ENCODE results near the gene DGKD.

Gene DGKD

GRCh38 chr2:233384015-233384414 lies 29.7 kb downstream of the DGKD start:
- no peak overlapping the region for H3K27ac ChIP-seq
- H3K79me2 ChIP-seq (ENCODE audit: insufficient read depth, low read depth): peaks cover 5% of the 10 kb centered on the region; the same call in 1 of the 2 replicates
- no peaks in the 10 kb centered on the region for H3K27me3 ChIP-seq (ENCODE audit: insufficient read depth, low read depth)
- H3K4me1 ChIP-seq (ENCODE audit: low read depth, poor library complexity, severe bottlenecking): no peaks in the 10 kb centered on the region
- TF ChIP-seq CTCF (conservative IDR thresholded peaks at IDR 0.05; ENCODE audit: low read depth, low read length): no peak
- H2AFZ ChIP-seq (ENCODE audit: low read depth): no peak overlapping the region
- no peaks in the 10 kb centered on the region for H3K36me3 ChIP-seq (ENCODE audit: insufficient read depth)
- no peak overlapping the region for H3K4me3 ChIP-seq (IDR thresholded peaks at IDR 0.05; ENCODE audit: insufficient read depth, low read depth, low read length)
- H4K20me1 ChIP-seq (ENCODE audit: insufficient read depth): no peaks in the 10 kb centered on the region
- H3K9ac ChIP-seq: no peak overlapping the region
- no peak overlapping the region for H3K4me2 ChIP-seq

DNA sequence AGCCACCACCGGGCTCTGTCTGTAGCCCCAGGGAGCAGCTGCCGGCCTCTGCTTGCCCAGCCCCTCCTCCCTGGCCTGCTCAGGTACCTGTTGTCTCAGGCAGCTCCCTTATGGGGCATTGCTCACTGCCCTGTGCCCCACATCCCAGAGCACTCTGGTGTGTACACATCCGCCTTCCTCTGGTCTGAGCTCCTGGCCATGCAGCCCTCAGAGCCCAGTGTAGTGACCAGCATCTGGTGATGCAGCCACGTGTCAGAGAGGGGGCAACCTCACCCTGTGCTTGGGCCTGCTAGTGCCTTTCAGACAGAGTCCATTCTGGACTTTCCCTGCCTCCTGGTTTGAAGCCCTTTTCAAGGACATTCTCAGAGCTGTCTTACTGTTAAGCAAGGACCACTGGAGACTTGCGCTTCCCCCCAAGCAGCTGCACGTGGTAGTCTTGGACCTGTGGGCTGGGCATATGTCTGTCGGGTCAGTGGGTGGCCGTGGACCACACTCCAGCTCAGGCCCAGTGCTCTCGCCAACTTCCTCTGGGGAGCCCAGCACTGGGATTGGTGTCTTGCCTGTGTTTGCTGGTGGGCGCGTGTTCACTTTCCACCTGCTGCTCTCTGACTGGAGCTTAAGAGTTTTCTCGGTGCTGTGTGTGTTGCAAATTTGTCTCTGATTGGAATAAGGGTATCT lies 30.7 kb downstream of the DGKD start:
- Histone ChIP-seq H3K4me1 (ENCODE audit: low read depth, poor library complexity, severe bottlenecking) (no peaks in the 10 kb centered on the region), H3K79me2 (ENCODE audit: insufficient read depth, low read depth) (peaks cover 5% of the 10 kb centered on the region; the same call in 1 of the 2 replicates), H2AFZ (ENCODE audit: low read depth) (no peak overlapping the region), H3K4me3 (IDR thresholded peaks at IDR 0.05; ENCODE audit: insufficient read depth, low read depth, low read length) (no peak overlapping the region), H3K9ac (no peak overlapping the region), H4K20me1 (ENCODE audit: insufficient read depth) (no peaks in the 10 kb centered on the region), H3K27ac (no peak overlapping the region), H3K4me2 (no peak overlapping the region), H3K36me3 (ENCODE audit: insufficient read depth) (no peaks in the 10 kb centered on the region), H3K27me3 (ENCODE audit: insufficient read depth, low read depth) (no peaks in the 10 kb centered on the region)
- no peak for TF ChIP-seq CTCF (conservative IDR thresholded peaks at IDR 0.05; ENCODE audit: low read depth, low read length)

- H3K4me2 ChIP-seq: no peak overlapping the region
- no peaks in the 10 kb centered on the region for H4K20me1 ChIP-seq (ENCODE audit: insufficient read depth)
- H3K4me1 ChIP-seq (ENCODE audit: low read depth, poor library complexity, severe bottlenecking): no peaks in the 10 kb centered on the region
- no peak overlapping the region for H3K4me3 ChIP-seq (IDR thresholded peaks at IDR 0.05; ENCODE audit: insufficient read depth, low read depth, low read length)
- no peak overlapping the region for H3K9ac ChIP-seq
- no peaks in the 10 kb centered on the region for H3K36me3 ChIP-seq (ENCODE audit: insufficient read depth)
- H2AFZ ChIP-seq (ENCODE audit: low read depth): no peak overlapping the region
- no peaks in the 10 kb centered on the region for H3K27me3 ChIP-seq (ENCODE audit: insufficient read depth, low read depth)
- H3K27ac ChIP-seq: no peak overlapping the region
- peaks cover 5% of the 10 kb centered on the region; the same call in 1 of the 2 replicates for H3K79me2 ChIP-seq (ENCODE audit: insufficient read depth, low read depth)
- TF ChIP-seq CTCF (conservative IDR thresholded peaks at IDR 0.05; ENCODE audit: low read depth, low read length): no peak
Measured at GRCh38 chr2:233385489-233386044, 31.3 kb downstream of the DGKD start.

DNA sequence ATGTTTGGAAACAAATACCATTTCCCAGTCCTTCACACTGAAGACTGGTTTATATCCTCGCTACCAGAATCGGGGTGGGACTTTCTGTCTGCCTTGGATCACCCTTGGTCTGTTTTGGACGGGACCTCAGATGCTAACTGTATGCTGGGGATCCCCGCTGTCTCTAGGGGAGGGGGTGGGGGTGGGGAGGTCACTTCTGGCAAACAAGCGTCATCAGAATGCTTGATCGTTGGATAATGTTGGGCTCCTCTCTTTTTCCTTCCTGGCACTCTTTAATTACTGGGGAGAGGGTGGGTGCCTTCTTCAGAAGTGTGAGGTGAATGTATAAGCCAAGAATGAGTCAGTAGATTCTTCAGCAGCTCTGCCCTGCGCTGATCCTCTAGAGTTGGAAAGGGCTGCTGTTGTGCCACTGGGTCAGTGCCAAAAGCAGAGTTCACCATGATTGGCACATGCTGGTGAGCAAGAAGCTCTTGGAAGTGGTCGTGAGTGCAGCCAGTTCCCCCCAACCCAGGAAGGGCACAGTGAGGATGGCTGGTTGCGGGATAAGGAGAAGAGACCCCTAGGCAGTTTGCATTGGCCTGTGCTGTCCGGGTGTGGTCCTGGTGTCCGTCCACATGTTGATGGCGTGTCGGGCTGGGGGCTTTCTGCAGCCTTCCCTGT lies 32.2 kb downstream of the DGKD start:
- H3K4me1 ChIP-seq (ENCODE audit: low read depth, poor library complexity, severe bottlenecking): no peaks in the 10 kb centered on the region
- no peak overlapping the region for H3K27ac ChIP-seq
- H4K20me1 ChIP-seq (ENCODE audit: insufficient read depth): no peaks in the 10 kb centered on the region
- no peak for TF ChIP-seq CTCF (conservative IDR thresholded peaks at IDR 0.05; ENCODE audit: low read depth, low read length)
- no peak overlapping the region for H3K9ac ChIP-seq
- H2AFZ ChIP-seq (ENCODE audit: low read depth): no peak overlapping the region
- peaks cover 5% of the 10 kb centered on the region; the same call in 1 of the 2 replicates for H3K79me2 ChIP-seq (ENCODE audit: insufficient read depth, low read depth)
- no peaks in the 10 kb centered on the region for H3K36me3 ChIP-seq (ENCODE audit: insufficient read depth)
- H3K27me3 ChIP-seq (ENCODE audit: insufficient read depth, low read depth): no peaks in the 10 kb centered on the region
- no peak overlapping the region for H3K4me2 ChIP-seq
- H3K4me3 ChIP-seq (IDR thresholded peaks at IDR 0.05; ENCODE audit: insufficient read depth, low read depth, low read length): no peak overlapping the region

All from KMS-11 (cell line).